ENCODE data around the gene QSOX2.

QSOX2 gene

DNA sequence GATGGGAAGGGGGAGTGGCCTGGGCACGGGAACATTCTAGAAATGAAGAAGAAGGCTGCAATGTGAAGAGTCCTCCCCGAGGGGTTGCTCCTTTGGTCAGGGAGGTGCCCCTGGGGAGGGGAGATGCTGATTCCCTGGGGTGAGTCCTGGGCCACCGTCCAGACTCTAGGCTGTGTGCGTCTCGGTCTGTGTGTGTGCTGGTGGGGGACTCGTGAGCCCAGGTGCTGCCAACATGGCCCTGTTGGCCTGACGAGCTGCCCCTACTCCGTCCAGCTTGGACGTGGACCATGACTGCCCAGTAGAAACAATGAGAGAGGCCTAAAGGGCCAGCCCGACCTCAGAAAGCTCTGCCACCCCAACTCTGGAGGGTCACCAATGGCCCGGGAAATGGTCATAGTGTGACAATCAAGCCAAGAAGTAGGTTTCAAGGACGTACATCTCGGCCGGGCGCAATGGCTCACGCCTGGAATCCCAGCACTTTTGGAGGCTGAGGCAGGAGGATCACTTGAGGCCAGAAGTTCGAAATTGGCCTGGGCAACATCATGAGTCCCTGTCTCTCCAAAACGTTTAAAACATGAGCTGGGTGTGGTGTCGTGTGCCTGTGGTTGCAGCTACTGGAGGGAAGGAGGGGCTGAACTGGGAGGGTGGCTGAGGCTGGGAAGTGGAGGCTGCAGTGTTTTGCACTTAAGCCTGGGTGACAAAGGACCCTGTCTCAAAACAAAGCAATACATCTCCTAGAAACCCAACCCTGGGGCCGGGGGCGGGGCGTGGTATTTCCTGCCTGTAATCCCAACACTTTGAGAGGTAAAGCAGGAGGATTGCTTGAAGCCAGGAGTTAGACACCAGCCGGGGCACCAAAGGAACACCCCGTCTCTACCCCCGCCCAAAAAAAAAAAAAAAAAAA lies 57.7 kb downstream of the QSOX2 start:
- no peak for DNase-seq

DNA sequence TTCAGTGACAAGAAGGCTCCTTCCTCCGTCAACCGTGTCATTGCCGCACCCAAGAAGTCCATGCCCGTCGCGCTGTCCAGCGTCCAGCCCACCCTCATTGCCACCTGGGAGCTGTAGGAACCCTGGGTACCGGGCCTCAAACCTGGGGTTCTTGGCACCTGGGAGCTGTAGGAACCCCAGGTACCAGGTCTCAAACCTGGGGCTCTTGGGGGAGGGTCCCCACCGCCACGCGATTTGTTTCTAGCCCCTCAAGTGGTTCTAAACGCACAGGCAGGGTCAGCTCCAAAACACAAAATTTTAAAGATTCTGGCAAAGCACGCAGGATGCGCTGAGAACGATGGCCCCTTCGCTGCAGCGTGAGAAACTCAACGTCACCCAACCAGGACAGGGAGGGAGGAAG lies 58.4 kb downstream of the QSOX2 start:
- DNase-seq = no peak

DNA sequence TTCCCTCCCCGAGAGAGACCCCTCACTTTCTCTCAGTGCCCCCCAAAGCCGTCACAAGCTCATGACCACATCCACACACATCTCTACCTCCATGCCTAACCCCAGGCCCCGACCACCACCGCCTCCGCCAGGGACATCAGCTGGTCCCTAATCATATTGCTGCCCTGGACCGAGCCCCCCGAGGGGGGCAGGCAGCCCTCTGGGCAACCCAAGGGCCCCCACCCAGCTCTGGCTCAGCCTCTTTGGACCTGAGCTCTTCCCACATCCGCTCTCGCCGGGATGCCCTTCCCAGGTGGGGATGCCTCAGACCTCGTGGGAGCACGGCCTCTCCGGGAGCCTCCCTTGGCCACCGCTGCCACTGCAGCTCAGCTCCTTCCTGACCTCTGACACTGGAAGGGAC lies 59.2 kb downstream of the QSOX2 start:
- no peak for DNase-seq

GRCh38 chr9:136185596-136186366 lies 59.8 kb downstream of the QSOX2 start:
- no peak for DNase-seq

GRCh38 chr9:136185066-136185465 lies 60.5 kb downstream of the QSOX2 start:
- no peak for DNase-seq

DNA sequence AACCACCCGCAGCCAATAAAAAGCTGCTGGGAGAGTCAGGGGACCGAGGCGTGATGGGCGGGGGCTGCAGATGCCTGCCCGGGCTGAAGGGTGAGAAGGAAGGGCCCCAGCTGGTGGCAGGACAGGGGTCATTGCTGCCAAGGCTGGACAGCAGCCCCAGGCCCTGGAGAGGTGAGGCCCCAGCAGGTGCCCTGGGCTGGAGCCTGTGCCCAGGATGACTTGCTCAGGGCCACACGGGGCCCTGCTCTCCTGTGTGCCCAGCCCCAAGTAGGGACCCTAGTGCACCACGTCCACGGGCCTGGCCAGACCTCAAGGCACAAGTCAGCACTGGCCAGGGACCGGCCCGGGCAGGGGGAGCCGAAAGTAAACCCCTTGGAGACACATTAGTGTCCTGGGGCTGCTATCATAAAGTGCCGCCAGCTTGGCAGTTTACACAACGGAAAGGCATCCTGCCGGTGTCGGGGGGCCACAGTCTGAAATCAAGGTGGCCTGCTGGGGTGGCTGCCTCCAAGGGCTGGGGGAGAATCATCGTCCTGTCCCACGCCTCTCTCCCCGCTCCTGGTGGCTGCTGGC lies 62.7 kb downstream of the QSOX2 start:
- DNase-seq = no peak

- no peak for DNase-seq
Measured at GRCh38 chr9:136182420-136182787, 63.2 kb downstream of the QSOX2 start.

DNA sequence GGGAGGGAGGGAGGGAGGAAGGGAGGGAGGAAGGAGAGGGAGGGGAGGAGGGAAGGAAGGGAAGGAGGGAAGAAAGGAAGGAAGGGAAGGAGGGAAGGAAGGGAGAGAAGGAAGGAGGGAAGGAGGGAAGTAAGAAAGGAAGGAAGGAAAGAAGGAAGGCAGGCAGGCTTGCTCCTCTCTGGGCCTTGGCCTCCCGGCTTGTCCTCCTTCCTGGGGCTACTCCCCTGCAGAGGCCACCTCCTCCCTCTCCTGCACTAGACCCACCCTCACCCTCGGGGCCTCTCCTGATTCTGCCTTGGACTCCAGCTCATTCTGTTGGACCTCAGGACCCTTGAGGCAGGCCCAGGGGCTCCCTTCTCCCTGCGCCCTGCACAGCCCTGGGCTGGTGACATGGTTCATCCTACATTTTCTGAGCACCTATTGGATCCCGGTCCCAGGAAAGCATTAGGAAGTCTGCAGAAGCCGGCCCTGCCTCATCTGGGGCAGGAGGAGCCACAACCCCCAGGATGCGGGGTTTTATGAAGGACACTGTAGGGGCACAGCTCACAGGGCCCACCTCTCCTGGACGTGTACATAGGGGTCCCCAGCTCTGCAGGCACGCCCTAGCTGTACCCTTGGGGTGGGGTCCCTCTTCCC lies 63.7 kb downstream of the QSOX2 start:
- DNase-seq = no peak

DNA sequence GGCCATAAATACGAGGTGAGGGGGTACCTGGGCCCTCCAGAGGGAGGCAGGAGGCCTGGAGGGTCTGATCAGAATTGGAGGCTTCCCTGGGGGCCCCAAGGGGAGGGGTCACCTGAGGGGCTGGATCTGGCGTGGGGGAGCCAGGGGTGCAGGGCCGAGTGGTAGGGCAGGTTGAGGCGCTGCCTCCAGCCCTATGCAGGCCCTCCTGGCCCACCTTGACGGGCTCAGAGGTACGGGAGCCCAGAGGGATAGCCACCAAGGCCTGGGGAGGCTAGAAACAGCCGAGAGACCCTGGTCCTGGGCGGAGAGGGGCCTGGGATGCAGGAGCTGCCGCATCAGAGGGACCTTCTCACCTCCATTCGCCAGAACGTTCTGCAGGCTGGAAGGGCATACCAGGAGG lies 65.0 kb downstream of the QSOX2 start:
- DNase-seq = no peak

GRCh38 chr9:136179761-136180160 lies 65.9 kb downstream of the QSOX2 start:
- no peak for DNase-seq

DNA sequence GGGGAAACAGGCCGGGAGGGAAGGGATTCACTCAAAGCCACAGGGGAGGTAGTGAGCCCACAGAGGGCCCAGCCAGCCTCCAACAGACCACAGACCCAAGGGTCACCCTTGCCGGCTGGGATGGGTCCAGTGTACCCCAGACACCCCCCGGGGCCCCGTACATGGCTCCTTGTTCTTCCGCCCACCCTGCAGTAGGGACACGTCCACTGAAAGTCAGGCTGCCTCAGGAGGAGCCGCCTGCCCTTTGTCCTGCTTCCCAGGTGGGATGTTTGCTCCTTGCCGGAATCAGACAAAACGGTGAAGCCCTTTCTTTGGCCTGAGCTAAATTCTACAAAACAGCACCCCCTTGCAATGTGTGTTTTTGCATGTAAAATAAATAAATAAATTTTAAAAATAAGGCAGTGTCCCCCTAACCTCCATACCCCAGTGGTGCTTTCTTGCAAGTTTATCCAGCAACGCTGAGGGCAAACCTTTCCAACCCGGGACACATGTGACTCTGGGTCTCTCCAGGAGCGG lies 66.5 kb downstream of the QSOX2 start:
- DNase-seq = no peak

DNA sequence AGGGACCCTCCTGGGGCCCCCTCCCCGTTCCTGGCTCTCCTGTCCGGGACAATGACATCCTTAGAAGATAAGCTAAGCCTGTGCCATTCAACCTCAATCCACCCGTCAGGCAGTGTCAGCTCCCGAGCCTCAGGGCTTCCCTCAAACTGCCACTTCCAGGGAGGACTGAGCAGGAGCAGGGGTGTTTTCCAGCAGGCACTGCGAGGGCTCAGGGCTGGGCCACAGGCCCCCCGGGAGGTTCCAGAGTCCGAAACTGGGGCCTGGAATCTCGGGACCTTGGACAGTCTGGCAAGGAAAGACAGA lies 66.9 kb downstream of the QSOX2 start:
- no peak for DNase-seq

GRCh38 chr9:136178061-136178772 lies 67.4 kb downstream of the QSOX2 start:
- DNase-seq = no peak

GRCh38 chr9:136177224-136177623 lies 68.4 kb downstream of the QSOX2 start:
- no peak for DNase-seq

- no peak for DNase-seq
Measured at GRCh38 chr9:136175616-136176197, 69.9 kb downstream of the QSOX2 start.

DNA sequence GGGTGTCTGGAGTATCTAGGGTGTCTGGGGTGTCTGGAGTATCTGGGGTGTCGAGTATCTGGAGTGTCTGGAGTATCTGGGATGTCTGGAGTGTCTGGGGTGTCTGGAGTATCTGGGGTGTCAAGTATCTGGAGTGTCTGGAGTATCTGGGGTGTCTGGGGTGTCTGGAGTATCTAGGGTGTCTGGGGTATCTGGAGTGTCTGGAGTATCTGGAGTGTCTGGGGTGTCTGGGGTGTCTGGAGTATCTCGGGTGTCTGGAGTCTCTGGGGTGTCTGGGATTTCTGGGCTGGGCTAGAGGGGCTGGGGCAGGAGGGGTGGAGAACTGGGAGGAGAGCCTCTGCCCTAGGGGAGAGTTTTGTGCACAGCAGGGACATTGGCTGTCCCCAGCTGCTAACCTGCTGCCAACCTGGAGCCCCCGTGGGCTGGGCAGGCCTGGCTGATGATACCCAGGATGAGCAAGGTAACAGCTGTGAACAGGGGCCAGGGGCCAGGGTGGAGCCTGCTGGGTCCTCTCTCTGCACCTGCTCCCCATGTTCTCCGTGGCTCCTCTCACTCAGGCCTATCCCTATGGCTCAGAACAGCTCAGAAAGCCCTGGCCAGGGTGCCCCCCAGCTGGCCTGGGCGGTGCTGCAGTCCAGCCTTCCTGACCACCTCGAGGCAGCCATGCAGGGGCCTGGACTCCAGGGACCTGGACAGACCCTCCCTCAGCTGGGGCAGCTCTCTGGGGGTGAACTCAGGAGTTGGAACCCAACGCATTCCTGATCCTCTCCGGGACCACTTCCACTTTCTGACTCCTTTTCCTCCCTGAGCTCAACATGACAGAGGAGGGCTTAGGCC lies 70.6 kb downstream of the QSOX2 start:
- no peak for DNase-seq

DNA sequence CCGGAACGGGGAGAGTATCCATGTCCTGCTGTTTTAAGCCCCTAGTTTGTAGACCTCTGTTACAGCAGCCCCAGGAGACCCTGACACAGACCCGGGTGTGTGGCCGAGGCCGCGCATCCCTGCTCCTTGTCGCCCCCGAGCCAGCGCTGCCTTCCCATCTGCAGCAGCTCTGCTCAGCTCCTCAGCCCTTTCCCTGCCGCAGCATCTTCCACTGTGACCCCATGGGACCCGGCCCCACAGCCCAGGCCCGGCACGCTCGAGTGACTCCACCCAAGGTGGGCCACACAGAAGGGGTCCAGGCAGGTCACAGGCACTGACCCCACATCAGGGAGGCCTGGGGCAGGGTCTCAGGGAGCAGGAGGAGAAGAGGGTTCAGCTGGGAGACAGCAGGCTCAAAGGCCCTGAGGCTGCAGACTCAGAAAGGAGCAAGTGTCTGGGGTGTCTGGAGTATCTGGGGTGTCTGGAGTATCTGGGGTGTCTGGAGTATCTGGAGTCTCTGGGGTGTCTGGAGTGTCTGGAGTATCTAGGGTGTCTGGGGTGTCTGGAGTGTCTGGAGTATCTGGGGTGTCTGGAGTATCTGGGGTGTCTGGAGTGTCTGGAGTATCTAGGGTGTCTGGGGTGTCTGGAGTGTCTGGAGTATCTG lies 71.8 kb downstream of the QSOX2 start:
- no peak for DNase-seq

DNA sequence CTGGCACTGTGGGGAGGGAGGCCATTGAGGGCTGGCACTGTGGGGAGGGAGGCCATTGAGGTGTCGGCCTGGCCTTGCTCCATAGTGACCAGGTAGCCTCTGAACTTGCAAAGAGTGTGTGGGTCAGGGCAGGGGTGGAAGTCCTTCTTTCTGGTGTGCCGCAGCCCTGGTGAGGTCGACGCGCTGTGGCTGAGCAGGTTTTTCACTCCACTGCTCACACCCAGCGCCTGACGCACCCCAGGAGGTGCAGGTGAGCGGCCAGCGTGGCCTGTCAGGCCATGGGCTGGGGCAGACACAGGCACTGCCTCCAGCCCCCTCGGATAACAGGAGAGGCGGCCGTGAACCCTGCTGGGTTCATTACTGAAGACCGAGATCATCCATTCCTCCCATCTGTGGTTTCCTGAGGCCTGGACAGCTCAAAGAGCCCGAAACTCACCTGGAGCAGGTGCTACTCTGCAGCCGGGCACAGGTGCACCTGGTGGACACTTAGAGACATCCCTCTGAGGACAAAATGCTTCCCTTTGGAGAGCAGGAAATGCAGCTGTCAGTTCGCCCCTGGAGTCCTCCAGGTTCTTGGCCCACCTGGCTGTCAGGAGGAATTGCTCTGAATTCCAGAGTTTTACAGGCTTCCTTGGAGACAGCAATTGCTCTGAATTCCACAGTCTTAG lies 73.1 kb downstream of the QSOX2 start:
- DNase-seq = no peak

- no peak for DNase-seq
Measured at GRCh38 chr9:136171801-136172411, 73.7 kb downstream of the QSOX2 start.
